ENCODE results near the gene YPEL5.
"Not testable (repeated sequence)": the region's sequence is repeated elsewhere in the genome, so short reads cannot be mapped to it uniquely, and the experiment has no call there.

The YPEL5 gene

GRCh38 chr2:30139131-30139870 is 7.5 kb upstream of the YPEL5 start:
- no peak for DNase-seq

- no peak for DNase-seq
Observed at GRCh38 chr2:30141136-30141535, 5.7 kb upstream of the YPEL5 start.

DNA sequence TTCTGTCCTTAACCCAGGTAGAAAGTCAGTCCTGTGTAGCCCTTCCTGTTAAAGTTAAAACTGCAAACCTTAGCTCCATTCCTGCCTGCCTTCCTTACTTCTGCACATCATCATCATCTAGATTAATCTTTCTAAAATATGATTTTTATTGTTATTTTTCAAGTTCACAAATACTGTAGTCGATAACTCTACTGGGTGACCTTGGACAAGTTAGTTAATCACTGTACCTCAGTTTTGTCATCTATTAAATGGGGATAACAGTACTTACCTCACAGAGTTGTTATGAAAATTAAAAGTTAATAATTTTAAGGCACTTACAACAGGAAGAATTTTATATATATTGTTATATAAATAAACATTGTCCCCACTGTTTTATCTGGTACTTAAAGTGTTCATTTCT is 2.5 kb upstream of the YPEL5 start:
- DNase-seq = no peak

GRCh38 chr2:30144951-30145350 is 1.9 kb upstream of the YPEL5 start:
- not testable (repeated sequence) for DNase-seq

DNA sequence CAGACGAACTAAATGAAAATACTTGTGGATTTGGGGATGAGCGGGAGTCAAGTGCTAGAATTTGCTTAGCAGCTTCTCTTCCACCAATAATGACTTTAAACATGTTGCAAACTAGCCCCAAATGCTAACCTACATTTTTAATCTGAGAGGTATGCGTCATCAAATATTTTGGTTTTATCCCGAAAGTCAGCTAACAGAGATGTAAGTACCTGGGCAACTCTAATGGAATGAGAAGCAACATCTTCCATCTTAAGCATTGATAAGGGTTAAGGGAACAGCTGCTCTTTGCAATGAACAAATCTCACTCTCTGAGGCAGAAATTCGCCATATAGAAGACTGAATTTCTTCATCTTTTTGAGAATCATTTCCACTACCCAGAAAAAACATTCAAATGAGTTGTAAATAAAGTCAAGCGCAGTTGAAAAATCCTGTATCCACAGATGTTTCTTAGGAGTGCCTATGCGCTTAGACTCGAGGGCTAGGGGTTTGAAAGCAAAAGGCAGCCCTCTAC is 926 bp upstream of the YPEL5 start:
- no peak for DNase-seq

- no peak for DNase-seq
Observed at GRCh38 chr2:30147196-30147714, 448 bp downstream of the YPEL5 start.

- DNase-seq = peak; percentile 78
Observed at GRCh38 chr2:30147715-30148610, 1.2 kb downstream of the YPEL5 start.

- no peak for DNase-seq
Observed at GRCh38 chr2:30148850-30149249, 2.0 kb downstream of the YPEL5 start.

- DNase-seq = no peak
Observed at GRCh38 chr2:30149513-30149912, 2.7 kb downstream of the YPEL5 start.

- no peak for DNase-seq
Observed at GRCh38 chr2:30149976-30150375, 3.2 kb downstream of the YPEL5 start.

GRCh38 chr2:30150786-30151185 is 4.0 kb downstream of the YPEL5 start:
- DNase-seq = no peak

DNA sequence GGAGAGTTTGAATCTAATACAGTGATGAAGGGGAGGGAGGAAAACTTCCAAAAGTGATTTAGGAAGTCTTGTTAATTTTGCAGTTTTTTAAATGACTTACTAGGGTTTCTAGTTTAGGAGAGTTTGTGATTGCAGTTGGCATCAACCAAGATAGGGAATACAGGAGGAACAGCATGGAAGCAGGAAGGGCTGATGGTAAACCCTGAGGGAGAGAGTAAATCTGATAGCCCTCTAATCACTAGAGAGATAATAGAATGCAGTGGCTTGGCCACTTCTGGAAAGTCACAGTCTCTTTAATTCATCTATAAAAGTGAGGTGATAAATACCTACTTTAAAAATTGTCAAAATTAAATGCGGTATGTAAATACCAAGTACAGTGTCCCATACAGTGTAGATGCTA is 5.6 kb downstream of the YPEL5 start:
- no peak for DNase-seq

DNA sequence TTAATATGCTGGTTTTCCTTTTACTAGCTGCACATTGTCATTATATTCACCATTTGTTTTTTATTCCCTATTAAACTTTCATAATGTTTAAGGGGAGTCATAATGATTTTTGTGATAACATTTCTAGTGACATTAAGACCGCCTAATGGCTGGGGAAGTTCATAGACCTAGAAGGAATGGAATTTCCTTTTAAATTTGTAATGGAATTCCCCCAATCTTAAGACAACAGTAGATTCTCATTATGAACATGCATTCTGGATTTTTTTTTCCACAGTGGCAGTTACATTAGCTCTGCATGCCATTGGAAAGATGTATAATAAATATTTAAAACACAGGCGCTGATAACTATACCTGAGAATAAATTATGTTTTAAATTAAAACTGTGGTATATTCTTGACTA is 8.4 kb downstream of the YPEL5 start:
- no peak for DNase-seq

DNA sequence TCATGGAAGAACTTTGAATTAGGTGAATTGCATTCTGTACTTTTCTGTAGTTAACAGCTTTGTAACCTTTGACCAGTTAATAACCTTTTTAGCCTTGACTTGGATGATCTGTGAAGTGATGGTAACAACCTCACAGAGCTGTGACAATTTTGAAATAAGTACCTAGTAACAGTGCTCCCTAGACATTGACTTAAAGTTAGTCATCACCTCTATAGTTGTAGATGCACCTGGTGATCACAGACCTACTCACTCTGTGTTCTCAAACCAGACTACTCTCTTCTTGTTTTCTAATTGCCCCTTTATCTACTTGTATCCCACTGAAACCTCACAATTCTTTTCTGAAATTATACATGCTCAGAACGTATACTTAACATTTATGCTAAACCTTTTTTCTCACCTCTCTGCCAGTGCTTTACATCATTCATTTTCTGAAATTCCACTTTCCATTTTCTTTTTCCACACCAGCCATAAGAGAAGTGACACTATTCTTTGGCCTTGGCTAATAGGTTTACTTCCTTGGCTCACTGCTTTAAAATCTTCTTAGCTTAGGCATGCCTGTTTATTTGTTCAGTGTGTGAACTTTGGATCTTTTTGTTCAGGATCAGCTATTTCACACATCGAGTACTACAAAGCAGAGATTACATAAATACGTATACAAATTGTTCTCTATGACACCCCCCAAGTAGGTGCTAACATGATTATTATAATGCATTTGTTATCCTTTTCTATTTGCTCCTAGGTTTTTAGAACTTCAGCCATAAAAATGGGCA is 9.3 kb downstream of the YPEL5 start:
- DNase-seq = no peak

- DNase-seq = no peak
Observed at GRCh38 chr2:30157616-30158015, 10.8 kb downstream of the YPEL5 start.

- DNase-seq = no peak
Observed at GRCh38 chr2:30159766-30160165, 13.0 kb downstream of the YPEL5 start.

GRCh38 chr2:30161929-30162706 is 15.3 kb downstream of the YPEL5 start:
- DNase-seq = no peak

- DNase-seq = no peak
Observed at GRCh38 chr2:30162806-30163205, 16.0 kb downstream of the YPEL5 start.

DNA sequence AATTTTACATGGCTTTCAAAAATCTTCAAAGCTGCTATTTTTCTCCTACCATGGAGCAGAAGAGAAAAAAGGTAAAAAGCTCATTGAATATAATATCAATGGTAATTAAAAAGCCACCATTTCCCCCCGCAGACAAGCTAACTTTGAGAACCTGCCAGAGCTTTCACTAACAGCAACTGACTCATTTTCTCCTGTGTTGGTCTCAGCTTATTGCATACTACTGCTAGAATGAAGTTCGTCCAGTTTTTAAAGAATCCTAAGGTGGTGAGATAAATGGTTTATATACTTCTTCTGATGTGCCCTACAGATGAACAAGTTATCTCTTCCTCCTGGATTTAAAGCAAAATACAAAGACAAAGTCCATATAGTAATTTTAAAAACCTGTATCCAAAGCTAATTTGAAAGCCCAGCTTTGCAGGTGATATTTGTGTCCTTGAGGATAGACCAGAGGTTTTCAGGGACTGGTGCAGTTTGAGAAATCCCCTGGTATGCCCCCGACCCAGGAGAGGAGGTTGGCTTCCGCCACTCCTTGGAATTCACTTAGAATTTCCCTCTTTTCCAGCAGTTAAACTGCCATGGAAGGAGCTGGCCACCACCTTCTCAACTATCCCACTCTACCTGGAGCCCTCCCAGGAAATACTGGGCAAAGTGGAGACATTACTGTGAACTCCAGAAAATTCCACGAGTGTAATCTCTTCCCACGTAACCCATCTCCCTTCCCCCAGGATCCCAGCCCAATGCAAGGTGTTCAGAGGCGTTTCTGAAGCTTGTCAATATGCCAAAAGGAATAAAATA is 17.5 kb downstream of the YPEL5 start:
- DNase-seq = no peak

DNA sequence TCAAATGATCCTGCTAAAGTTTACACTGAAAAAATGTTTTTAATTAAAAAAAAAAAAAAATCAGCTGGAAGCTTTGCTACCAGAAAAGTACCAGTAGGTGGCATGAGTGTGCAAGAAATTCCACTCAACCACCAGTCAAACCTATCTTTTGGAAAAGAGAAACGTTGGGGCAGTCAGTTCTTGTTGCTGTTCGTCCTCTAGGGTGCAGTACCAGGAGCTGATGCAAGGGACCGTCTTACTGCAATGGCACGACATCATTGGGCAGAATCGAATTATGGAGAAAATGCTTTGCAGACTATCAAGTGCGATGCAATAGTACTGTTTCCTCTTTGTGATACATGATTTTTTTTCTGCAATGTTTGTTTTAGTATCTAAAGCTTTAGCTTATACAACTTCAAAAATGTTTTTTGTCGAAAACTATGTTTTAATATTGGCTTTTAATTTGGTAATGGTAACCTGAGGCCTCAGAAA is 18.3 kb downstream of the YPEL5 start:
- DNase-seq = no peak

DNA sequence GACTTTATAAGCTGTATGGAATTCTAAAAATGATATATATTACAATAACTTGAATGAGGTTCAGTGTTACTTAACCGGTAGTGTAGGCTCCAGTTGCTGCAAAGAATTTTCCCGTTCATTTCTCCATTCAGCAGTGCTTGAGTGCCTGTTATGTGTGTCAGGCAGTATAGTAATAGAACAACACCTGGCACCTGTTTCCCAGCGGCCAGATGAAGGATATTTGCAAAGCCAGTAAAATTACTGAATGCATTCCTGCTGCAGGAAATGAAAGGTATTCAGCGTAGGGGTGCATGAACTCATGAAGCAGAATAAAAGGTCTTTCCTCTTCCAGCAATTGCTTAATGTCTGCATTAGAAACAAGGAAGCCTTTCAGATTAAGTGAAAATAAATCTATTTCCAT is 18.8 kb downstream of the YPEL5 start:
- no peak for DNase-seq

Measured in activated T-cell treated with anti-CD3 and anti-CD28 coated beads, Interleukin-2, amount 50 U/mL, for 1 hour (primary cell).